ENCODE data around the gene PLEKHG5.
A peak's percentile ranks its signal among the peaks of the same experiment; 100 is the strongest.

Gene PLEKHG5, protein sequence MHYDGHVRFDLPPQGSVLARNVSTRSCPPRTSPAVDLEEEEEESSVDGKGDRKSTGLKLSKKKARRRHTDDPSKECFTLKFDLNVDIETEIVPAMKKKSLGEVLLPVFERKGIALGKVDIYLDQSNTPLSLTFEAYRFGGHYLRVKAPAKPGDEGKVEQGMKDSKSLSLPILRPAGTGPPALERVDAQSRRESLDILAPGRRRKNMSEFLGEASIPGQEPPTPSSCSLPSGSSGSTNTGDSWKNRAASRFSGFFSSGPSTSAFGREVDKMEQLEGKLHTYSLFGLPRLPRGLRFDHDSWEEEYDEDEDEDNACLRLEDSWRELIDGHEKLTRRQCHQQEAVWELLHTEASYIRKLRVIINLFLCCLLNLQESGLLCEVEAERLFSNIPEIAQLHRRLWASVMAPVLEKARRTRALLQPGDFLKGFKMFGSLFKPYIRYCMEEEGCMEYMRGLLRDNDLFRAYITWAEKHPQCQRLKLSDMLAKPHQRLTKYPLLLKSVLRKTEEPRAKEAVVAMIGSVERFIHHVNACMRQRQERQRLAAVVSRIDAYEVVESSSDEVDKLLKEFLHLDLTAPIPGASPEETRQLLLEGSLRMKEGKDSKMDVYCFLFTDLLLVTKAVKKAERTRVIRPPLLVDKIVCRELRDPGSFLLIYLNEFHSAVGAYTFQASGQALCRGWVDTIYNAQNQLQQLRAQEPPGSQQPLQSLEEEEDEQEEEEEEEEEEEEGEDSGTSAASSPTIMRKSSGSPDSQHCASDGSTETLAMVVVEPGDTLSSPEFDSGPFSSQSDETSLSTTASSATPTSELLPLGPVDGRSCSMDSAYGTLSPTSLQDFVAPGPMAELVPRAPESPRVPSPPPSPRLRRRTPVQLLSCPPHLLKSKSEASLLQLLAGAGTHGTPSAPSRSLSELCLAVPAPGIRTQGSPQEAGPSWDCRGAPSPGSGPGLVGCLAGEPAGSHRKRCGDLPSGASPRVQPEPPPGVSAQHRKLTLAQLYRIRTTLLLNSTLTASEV

DNA sequence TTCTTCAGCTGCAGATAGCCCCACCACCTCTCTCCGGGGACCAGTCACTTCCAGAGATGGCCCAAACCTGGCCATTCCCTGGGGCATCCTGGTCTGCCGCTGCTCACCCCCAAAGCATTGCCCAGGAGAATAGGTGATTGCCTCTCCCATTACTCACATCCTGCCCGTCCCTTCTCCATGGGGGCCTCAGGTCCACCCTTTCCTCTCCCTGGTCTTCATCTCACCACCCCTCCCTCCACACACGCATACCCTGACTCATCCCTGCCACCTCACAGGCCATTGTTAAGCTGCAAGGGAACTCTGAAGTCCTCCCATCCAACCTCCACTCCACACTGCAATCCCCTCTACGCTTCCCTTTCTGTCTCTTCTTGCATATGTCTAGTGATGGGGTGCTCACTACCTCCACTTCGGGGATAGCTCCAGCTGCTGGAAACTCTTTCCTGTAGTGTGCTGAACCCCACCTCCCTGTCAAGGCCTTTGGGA lies at the start of gene PLEKHG5:
PLEKHG5 (minus strand) TSS at position 188 of the 483 bp plus-strand sequence. CDS start 14,096 bp downstream, outside the sequence.
- DNase-seq, result no peak

DNA sequence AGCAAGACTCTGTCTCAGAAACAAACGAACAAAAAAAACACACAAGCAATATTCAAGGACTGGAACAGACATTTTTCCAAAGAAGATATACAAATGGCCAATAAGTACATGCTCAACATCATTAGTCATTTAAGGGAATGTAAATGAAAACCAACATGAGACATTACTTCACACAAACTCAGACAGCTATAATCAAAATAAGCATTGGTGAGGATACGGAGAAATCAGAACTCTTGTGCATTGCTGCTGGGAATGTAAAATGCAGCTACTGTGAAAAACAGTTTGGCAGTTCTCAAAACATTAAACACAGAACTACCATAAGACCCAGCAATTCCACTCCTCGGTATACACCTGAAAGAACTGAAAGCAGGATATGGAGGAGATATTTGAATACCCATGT lies 47.5 kb upstream of the PLEKHG5 start:
- DNase-seq, result no peak

DNA sequence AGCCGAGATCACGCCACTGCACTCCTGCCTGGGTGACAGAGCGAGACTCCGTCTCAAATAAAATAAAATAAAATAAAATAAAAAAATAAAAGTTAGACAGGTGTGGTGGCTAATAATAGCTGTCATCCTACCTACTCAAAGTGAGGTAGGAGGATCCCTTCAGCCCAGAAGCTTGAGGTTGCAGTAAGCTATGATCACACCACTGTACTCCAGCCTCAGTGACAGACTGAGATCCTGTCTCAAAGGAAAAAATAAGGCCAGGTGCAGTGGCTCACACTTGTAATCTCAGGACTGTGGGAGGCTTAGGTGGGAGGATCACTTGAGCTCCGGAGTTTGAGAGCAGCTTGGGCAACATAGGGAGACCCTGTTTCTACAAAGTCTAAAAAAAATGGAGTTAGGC lies 44.8 kb upstream of the PLEKHG5 start:
- no peak for DNase-seq

DNA sequence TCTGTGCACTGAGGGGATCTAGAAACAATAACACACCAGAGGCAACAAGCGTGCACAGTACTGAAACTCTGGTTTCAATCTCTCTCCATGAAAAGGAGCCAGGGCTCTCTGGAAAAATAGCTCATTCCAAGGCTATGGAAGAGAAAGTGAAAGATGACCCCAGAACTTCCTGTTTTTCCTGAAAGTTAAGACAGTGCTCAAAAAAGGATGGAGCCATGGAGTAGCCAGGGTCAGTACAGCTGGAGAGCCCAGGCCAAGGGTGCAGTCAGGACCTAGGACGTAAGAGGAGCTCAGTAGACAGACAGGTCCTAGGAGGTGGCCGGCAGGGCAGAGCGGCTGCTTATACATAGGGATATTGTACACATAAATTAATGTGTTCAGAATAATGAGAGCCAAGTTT lies 43.7 kb upstream of the PLEKHG5 start:
- no peak for DNase-seq

DNA sequence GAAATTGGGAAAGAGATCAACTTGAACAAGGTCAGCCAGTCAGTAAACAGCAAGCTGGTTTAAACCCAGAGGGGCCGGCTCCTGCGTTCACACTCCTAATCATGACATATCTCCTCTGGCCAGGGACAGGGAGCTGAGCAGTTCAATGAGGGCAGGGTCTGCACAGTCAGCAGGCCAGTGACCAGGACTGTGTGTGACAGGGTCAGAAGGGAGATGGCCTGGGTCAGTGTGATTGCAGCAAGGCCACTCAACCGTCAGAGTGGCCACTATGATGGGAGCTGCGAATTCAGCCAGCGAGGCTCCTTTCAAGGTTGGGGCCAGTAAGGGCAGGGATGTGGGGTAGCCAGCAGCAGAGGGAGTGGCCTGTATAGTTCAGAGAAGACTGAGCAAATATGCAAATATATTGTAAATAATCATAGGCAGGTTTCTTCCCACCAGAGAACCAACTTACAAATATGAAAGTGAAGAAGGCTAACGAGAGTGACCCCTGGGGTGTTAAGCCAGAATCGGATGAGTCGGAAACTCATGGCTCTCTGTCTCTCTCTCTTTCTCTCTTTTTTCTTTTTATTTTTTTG lies 42.9 kb upstream of the PLEKHG5 start:
- no peak for DNase-seq

DNA sequence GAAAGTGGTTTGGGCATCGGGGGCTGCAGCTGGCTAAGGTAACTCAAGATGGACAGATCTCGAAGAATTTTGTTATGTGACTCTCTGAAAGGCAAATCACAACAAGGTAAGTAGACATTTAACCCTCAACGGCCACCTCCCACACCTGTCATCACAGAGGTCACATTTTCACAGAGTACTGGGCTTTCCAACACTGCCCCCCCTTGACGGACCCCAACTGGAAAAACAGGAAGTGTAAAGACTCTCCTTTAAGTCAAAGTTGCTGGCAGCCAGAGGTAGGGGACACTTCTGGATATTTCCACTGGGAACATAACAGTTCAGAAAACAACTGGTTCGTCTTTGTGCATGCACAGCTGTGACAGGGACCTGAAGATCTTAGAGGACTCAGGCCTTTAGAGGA lies 40.5 kb upstream of the PLEKHG5 start:
- no peak for DNase-seq

DNA sequence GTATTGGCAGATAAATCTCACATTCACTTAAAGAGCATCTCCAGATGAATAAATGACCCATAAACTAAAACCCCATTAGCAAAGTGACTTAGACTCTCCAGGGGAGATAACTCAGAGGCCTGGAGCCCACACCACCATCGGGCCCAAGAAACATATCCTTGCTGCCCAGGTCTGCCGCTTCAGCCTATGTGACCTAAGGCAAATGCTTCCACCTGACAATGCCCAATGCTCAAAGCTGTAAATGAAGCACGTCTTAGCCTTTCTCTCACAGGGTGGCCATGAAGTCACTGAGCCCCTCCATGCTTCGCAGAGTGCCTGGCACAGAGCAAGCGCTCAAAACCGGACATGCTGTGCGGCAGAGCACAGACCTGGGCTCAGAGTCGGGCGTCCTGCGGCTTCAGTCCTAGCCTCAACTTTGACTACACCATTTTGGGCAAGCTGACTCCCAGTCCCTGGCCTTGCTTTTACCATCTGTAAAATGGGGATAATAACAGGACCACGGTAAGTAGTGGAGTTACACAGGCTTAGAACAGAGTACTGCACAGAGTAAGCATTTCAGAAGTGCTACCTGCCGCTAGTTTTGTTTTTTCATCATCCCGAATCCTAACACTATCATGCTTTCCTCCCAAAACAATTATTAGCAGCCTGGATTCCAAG lies 39.2 kb upstream of the PLEKHG5 start:
- DNase-seq, result no peak

DNA sequence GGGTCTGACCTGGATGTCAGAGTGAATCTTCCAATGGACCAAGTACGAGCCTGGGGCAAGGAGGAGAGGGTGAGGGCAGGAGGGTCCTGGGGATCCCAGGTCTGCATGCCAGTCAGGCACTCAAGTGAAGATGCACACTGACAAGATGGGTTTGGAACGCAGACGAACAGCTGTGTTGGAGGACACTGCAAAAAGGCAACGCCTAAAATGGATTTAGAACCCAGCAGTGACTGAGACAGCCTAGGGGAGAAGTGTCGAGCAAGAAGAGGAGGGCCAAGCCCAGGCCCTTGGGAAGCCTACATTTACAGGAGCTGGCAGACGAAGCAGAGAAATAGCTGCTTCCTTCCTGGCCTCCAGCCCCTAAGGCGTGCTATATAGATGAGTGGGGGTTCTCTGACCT lies 37.0 kb upstream of the PLEKHG5 start:
- no peak for DNase-seq

DNA sequence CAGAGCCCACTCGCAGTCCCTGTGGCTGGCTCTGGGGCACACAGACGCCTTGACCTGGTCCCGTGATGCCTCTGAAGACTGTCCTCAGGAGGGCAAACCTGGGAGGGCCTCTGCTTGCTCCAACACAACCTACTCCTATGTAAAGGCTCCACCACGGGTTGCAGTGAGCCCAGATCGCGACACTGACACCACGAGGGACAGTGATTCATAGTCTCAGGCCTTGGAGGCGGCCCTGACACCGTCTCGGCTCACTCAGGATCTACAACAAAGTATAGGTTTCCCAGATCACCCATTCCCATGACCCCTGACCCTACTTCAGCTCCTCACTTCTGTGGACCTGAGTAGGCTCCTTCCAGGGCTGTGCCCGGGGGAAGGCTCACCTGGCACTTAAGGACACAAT lies 34.8 kb upstream of the PLEKHG5 start:
- no peak for DNase-seq

DNA sequence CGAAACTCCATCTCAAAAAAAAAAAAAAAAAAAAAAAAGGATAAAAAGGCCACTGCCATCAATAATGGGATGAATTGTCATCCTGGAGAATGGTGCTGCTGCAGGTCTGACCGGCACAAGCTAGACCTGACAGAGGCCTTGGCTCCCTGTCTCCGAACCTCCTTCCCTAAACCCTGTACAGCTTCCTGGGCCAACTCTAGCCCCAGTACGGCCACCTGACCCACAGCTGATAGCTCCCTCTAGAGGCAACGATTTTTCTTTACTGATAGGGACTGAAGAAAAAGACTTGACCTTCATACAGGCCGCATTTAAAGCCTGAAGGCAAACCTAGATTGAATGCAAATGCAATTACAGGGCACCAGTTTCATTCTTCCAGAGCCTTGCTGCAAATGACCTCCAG lies 32.1 kb upstream of the PLEKHG5 start:
- DNase-seq, result peak; percentile 80

DNA sequence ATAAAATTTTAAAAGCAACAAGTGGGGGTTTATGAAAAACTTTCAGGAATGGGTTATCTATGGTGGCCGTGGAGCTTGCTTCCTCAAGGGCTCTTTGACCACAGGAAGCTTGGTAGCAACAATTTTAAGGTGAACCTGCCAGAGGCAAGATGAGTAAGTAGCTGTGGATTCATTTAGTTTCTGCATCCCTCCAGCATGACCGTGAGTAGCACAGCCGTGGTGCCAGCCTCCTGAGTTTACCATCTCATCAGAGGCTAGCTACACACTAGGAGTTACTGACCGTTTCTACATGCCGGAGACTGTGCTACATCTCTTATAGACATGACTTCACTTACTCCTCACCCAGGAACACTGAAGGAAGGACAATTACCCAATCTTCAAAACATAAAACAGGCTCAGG lies 30.1 kb upstream of the PLEKHG5 start:
- DNase-seq, result no peak

DNA sequence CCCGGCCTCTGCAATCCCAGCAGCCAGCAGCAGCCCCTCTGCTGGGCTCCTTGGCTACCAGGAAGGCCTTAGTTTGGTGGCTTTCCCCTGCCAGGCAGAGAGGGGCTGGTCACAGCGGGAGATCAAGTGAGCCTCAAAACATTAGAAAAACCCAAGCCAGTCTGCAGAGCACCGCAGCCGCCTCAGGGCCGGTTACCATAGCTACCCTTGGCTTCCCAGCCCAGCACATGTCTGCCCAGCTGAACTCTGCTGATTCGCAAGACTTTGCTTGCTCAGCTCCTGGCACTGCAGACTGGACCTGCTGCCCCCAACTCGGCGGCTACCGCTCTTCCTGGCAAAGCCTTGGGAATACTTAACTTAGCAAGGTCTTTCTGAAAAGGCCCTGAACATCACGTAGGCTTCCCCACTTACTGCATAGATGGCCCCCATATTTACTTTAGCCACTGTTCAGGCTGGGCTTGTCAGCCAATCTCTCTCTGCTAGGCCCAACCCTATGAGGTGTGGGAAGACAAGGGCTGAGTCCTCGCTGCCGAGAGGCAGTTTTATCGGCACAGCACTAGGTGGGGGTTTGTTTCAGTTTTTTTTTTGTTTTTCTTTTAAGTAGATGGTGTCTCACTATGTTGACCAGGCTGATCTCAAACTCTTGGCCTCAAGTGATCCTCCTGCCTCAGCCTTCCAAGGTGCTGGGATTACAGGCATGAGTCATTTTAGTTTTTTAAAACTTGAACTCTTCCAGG lies 28.6 kb upstream of the PLEKHG5 start:
- peak; percentile 99 for DNase-seq

DNA sequence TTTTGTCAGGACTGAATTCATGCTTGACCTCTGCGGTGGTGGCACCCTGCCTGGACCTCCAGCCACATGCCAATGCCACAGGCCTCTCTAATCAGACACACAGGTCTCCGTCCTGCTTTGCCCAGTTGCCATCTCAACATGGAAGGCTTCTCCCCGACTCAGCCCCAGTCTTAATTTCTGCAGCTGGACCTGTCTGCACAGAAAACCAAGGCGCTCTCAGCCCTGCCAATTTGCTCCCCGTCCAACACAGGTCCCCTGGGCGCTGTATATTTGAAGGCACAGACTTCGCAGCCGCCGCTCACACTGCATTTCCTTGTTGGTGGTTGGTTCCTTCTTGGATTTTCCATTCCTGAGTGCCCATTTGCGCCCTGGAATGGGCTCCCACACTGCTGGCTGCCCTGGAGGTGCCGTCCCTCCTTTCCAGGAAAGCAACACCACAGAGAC lies 28.0 kb upstream of the PLEKHG5 start:
- peak; percentile 97 for DNase-seq

DNA sequence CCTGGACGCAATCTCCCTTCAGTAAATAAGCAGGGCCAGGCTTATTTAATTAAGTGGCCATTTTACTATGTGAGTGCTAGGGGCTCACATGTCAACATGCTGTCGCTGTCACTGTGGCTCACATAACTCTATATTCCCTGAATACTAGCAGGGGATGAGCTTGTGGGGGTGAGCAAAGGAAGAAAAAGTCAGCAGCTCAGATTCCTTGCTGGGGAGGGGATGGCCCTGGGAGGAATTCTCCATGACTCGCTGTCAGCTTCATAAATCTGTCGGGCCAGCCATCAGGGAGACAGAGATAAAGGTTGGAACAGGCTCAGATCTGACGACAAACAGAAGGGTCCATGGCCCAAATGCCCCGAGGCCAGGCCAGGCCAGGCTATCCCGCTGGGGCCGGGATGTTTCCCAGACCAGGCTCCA lies 26.0 kb upstream of the PLEKHG5 start:
- DNase-seq, result no peak

DNA sequence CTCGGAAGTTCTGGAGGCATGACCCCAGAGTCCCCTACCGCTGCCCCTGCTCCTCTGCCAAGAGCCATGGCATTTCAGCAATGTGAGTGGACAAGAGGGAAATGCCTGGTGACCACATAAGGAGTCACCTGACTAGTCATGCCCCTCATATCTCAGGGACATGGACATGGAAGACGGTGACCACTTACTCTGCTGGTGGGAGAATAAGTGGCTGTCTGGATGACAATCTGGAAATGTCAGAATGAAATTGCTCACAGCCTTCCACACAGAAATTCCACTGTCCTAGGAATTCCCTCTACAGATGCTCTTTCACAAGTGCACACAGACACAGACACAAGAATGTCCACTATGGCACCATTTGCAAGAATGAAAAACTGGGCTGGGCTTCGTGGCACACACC lies 24.3 kb upstream of the PLEKHG5 start:
- DNase-seq, result no peak

DNA sequence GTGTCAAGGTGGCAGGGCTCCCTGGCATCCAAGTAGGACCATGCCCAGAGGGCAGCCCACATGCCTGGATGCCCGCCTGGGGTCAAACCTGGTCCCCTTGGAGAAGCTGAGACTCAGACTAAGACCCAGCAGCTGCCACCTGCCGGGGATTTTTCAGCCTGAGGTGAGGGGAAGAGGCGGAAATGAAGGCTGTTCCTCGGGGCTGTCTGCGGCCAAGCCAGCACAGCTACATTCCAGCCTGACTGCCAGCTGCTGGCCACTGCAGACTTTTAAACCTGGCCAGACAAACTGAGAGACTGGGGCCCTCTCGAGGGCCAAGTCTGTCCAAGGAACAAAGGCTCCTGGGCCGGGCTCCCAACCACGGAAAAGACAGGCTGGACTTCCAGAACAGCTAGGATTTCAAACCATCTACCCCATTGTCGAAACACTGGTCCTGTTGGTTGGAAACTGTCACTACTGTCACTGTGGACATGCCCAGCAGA lies 21.9 kb upstream of the PLEKHG5 start:
- DNase-seq, result no peak

DNA sequence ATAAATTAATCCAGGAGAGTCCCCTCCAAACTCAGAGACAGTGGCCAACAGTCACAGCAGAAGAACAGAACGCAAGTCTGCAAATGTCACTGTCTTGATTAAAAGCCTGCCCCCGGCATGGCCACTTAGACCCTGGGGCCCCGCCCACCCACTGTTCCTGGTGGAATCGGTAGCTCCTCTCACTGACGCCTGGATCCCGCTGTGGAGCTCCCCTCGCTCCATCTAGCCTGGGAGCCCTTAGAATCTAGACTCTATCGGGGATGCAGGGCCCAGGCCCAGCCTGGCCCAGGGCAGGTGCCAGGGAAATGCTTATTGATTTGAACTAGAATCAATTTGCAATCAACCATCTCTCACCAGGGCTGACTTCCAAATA lies 21.4 kb upstream of the PLEKHG5 start:
- DNase-seq, result no peak

DNA sequence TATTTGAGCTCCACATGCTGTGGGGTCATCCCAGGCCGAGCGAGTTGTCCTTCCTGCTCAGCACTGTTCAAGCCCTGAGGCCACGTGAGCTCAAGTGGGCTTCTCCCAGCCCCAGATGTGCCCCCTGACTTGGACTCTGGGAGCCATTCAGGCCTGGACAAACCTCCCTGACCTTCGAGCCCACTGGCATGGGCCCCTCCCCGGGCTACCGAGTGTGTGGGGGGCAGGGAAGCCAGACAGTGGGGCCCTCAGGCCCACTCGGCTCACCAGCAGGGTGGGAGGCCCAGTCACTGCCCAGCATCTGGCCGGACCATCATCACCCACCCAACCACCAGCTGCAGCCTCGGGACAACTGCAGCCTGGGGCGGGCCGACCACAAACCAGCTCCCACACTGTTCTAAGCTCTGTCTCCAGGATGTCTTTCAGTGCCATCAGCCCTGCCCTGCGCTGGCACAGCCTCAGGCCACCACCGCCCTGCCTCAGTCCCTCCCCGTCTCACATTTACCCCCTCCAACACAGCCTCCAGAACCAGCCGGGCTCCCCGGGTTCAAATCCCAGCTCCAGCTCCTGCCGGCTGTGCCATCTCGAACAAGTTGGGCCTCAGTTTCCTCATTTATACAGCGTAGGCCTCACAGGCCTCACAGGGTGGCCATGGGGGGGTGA lies 20.9 kb upstream of the PLEKHG5 start:
- DNase-seq, result no peak

DNA sequence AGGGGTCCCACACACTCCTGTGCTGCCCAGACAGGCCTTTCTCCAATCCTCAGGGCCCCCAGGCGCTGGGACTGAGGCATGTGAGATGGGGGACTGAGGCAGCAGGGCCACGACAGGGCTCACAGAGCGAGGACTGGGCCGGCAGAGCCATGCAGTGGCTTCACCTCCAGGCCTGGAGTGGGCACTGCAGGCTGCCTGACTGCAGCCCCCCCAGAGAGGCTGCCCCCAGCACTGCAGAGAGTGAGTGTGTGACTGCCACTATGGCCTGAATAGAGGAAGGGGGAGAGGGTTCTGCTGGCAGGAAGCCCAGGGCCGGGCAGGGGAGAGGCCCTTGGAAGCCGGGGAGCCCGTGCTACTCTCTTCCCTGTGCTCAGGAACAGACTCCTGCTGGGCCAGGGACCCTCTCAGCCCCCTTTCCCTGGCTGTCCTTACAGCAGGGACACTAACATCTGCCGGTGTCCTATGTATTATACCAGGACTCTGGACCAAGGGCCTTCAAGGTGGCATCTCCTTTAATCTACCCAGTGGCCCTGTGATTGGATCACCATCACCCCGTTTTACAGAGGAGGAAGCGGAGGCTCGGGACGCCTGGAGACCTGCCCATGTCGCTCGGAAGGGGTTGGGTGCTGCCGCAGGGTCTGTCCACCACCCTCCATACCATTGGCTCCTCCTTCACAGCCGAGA lies 20.2 kb upstream of the PLEKHG5 start:
- peak; percentile 87 for DNase-seq

DNA sequence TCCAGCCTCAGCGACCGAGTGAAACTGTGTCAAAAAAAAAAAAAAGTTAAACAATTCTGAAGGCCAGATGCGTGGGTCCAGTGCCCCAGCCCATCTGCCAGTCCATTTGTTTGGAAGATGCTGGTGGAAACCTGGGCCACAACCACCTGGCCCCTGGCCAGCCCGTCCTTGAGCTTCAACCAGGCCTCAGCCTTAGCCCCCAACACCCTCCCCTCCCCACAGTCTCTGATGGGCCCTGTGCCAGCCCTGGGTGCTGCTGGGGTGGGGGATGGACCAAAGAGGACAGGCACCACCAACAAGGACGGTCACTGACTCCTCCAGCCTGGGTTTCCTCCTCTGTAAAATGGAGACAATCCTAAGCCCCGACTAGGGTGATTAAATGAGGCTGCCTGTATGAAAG lies 19.6 kb upstream of the PLEKHG5 start:
- peak; percentile 92 for DNase-seq

DNA sequence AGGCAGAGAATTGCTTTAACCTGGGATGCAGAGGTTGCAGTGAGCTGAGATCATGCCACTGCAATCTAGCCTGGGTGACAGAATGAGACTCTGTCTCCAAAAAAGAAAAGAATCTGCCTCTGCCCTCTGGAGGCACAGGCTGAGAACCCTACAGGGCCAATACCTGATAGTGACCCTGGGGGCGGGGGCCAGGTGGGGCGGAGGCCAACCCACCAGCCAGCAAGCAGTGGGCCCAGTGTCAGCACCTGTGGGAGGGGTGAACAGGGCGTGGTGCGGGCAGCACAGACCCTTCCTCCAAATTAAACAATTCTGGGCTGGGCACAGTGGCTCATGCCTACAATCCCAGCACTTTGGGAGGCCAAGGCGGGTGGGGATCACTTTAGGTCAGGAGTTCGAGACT lies 19.0 kb upstream of the PLEKHG5 start:
- no peak for DNase-seq
